Caco-2 (cell line): Measurements from ENCODE around the gene TKTL1. TPM values are rescaled to one million over a fixed set of nuclear protein-coding genes. Genes with fewer than 3 reads are reported as not detected.
A peak's percentile ranks its signal among the peaks of the same experiment; 100 is the strongest.

Experiments
- BruUV-seq: library from RNA; stranded (reverse); fragments of 400-500 nt; replicated peaks from 2 replicates; lab custom pipeline; 2021; lab: Mats Ljungman, UMichigan
- CTCF ChIA-PET: fragments of 300-600 bp; sonication (Branson Sonifier 250); formaldehyde crosslinking; loops from one replicate; lab custom pipeline; 2022; ENCODE audit warnings: antibody characterized with exemption; lab: Charles Lee
- POLR2A ChIA-PET: fragments of 300-600 bp; sonication (Branson Sonifier 250); formaldehyde crosslinking; loops from one replicate; lab custom pipeline; 2022; ENCODE audit warnings: antibody characterized with exemption; lab: Charles Lee
- DNase-seq, 2 experiments: peaks; one replicate each; pipeline versions ENCODE4 v3.0.0 to v3.0.0-alpha.2; 2020 to 2022
- H3K27me3 ChIP-seq: replicated peaks from 2 replicates; pipeline ENCODE4 v1.6.0; 2011; ENCODE audit warnings: low read length; ENCODE audit not compliant: control insufficient read depth, insufficient read depth
- H3K36me3 ChIP-seq: 2 replicates; pipeline ENCODE4 v1.5.1; 2011; ENCODE audit warnings: low read length; ENCODE audit not compliant: control insufficient read depth, insufficient read depth
- H3K4me1 ChIP-seq: fragments of 250-450 bp; sonication (Bioruptor Pico); 2 replicates; pipeline ENCODE4 v1.5.1; 2020; ENCODE audit warnings: mild to moderate bottlenecking
- H3K4me3 ChIP-seq: 2 replicates; pipeline ENCODE4 v1.5.1; 2011; ENCODE audit warnings: low read depth, mild to moderate bottlenecking, control low read depth, low read length
- H3K9me3 ChIP-seq: fragments of 250-450 bp; sonication (Bioruptor Pico); 2 replicates; pipeline ENCODE4 v1.5.1; 2020; ENCODE audit warnings: mild to moderate bottlenecking, moderate library complexity
- H3K27ac Mint-ChIP-seq: one replicate; pipeline ENCODE4 v1.8.0; 2022; ENCODE audit warnings: mixed read lengths; ENCODE audit not compliant: unreplicated experiment
- H3K27me3 Mint-ChIP-seq: one replicate; pipeline ENCODE4 v1.8.0; 2022; ENCODE audit warnings: mixed read lengths; ENCODE audit not compliant: insufficient read depth, unreplicated experiment
- H3K36me3 Mint-ChIP-seq: one replicate; pipeline ENCODE4 v1.8.0; 2022; ENCODE audit warnings: mild to moderate bottlenecking, mixed read lengths; ENCODE audit not compliant: insufficient read depth, unreplicated experiment
- H3K4me1 Mint-ChIP-seq: one replicate; pipeline ENCODE4 v1.8.0; 2022; ENCODE audit warnings: low read depth, mixed read lengths; ENCODE audit not compliant: unreplicated experiment
- H3K4me3 Mint-ChIP-seq: one replicate; pipeline ENCODE4 v1.8.0; 2022; ENCODE audit warnings: mild to moderate bottlenecking, moderate library complexity, mixed read lengths; ENCODE audit not compliant: unreplicated experiment
- H3K9me3 Mint-ChIP-seq: one replicate; pipeline ENCODE4 v1.8.0; 2022; ENCODE audit warnings: mixed read lengths; ENCODE audit not compliant: unreplicated experiment
- intact Hi-C: fragments of 100-400 bp; cut with micrococcal nuclease; formaldehyde crosslinking; loops from one replicate; pipeline ENCODE4 v1.10.0; 2022; ENCODE audit not compliant: unreplicated experiment
- total RNA-seq: library from RNA; stranded (reverse); gene quantifications from 2 replicates; pipeline ENCODE4 v1.2.3, GENCODE V29; 2022
- TF ChIP-seq, protein P1 (sequence below), 2 experiments: fragments of 200-600 bp in 1 of 2; IDR thresholded peaks; 1 replicate in 1 of 2; 2 replicates in 1 of 2; pipeline versions ENCODE4 v1.5.1 to v1.8.0; 2011 to 2022; ENCODE audit warnings: antibody characterized with exemption in 1 of 2, control low read depth in 1 of 2, inconsistent platforms in 1 of 2, low read depth in 1 of 2, low read length in 1 of 2, mild to moderate bottlenecking in 1 of 2, moderate library complexity in 1 of 2; ENCODE audit not compliant: insufficient read depth in 1 of 2, severe bottlenecking in 1 of 2, unreplicated experiment in 1 of 2

Gene TKTL1
- total RNA-seq, 1 experiment from 2014 or later, result not detected

DNA sequence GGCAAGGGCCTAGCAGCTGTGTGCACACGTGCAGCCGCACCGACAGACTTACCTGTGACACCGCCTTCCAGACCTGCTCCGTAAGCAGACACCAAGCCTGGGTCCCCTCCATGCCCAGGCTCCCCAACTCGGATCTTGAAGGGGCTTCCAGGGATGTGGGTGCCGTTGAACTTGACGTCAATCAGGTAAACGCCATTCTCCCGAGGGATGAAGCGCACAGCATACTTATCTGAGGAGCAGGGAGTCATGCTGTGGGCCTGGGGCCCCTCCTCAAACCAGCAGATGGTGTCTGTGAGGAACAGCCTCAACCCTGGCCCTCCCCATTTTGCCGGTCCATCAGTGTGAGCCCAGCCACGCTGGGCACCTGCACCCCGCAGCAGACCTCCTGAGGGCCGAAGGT, 54.4 kb downstream of the TKTL1 start:
- Mint-ChIP-seq H3K27me3 (no peaks in the 10 kb centered on the region), H3K27ac (no peak overlapping the region), H3K4me3 (no peak overlapping the region), H3K9me3 (no peaks in the 10 kb centered on the region), H3K4me1 (no peaks in the 10 kb centered on the region), H3K36me3 (peaks cover 75% of the 10 kb centered on the region)
- Histone ChIP-seq H3K4me1 (no peaks in the 10 kb centered on the region), H3K4me3 (no peak overlapping the region), H3K36me3 (peaks cover 2% of the 10 kb centered on the region), H3K27me3 (no peaks in the 10 kb centered on the region), H3K9me3 (no peaks in the 10 kb centered on the region)
- DNase-seq, result peak in 1 of 2 experiments; percentile 22
- TF ChIP-seq, protein P1, sequence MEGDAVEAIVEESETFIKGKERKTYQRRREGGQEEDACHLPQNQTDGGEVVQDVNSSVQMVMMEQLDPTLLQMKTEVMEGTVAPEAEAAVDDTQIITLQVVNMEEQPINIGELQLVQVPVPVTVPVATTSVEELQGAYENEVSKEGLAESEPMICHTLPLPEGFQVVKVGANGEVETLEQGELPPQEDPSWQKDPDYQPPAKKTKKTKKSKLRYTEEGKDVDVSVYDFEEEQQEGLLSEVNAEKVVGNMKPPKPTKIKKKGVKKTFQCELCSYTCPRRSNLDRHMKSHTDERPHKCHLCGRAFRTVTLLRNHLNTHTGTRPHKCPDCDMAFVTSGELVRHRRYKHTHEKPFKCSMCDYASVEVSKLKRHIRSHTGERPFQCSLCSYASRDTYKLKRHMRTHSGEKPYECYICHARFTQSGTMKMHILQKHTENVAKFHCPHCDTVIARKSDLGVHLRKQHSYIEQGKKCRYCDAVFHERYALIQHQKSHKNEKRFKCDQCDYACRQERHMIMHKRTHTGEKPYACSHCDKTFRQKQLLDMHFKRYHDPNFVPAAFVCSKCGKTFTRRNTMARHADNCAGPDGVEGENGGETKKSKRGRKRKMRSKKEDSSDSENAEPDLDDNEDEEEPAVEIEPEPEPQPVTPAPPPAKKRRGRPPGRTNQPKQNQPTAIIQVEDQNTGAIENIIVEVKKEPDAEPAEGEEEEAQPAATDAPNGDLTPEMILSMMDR (IDR thresholded peaks at IDR 0.05; ENCODE audit: insufficient read depth in 1 of 2, low read depth in 1 of 2, low read length in 1 of 2, severe bottlenecking in 1 of 2, unreplicated experiment in 1 of 2), result no peak
- BruUV-seq, result no TSS peak
- ChIA-PET POLR2A (no interaction called here), CTCF (no interaction called here)
- intact Hi-C loops, result no loop called here

DNA sequence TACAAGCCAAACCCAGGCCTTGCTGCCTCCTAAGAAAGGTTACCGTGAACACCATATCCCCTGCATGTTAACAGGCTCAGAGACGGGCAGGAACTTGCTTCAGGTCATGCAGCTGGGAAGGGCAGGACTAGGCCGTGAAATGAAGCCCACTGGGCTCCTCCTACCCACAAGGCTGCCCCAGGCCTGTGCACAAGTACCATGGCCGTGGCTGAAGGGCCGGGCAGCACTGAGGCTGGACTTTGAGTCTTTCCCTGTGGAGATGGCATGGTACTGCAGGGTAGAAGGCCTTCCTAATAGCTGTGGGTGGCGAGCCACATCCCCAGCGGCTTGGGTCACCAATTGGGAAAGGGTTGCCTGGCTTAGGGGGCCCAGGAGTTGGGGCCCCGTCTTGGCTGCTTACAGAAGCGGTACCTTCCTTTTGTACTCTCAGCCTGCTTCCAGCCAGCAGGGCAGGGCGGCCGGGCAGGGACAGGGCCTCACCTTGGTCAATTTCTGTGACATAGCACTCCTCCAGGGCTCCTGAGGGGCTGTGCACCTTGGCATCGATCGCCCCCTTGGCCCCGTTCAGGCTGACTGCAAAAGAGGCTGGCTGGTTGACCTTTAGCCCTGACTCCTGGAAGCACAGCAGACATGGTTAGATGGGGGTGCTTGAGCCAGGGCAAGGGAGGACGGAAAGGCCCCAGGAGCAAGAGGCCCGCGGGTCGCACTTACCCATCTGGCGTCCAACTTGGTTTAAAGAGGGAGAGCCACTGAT, 55.0 kb downstream of the TKTL1 start:
- H3K4me3 Mint-ChIP-seq, result no peak overlapping the region
- Histone ChIP-seq H3K36me3 (peaks cover 2% of the 10 kb centered on the region), H3K4me1 (no peaks in the 10 kb centered on the region), H3K4me3 (no peak overlapping the region), H3K27me3 (no peaks in the 10 kb centered on the region), H3K9me3 (no peaks in the 10 kb centered on the region)
- peaks cover 75% of the 10 kb centered on the region for H3K36me3 Mint-ChIP-seq
- DNase-seq, result no peak
- CTCF ChIA-PET, result no interaction called here
- TF ChIP-seq, protein P1 (IDR thresholded peaks at IDR 0.05; ENCODE audit: insufficient read depth in 1 of 2, low read depth in 1 of 2, low read length in 1 of 2, severe bottlenecking in 1 of 2, unreplicated experiment in 1 of 2), result no peak
- no TSS peak for BruUV-seq
- H3K27ac Mint-ChIP-seq, result no peak overlapping the region
- no peaks in the 10 kb centered on the region for H3K4me1 Mint-ChIP-seq
- no peaks in the 10 kb centered on the region for H3K27me3 Mint-ChIP-seq
- intact Hi-C loops, result no loop called here
- POLR2A ChIA-PET, result no interaction called here
- H3K9me3 Mint-ChIP-seq, result no peaks in the 10 kb centered on the region

DNA sequence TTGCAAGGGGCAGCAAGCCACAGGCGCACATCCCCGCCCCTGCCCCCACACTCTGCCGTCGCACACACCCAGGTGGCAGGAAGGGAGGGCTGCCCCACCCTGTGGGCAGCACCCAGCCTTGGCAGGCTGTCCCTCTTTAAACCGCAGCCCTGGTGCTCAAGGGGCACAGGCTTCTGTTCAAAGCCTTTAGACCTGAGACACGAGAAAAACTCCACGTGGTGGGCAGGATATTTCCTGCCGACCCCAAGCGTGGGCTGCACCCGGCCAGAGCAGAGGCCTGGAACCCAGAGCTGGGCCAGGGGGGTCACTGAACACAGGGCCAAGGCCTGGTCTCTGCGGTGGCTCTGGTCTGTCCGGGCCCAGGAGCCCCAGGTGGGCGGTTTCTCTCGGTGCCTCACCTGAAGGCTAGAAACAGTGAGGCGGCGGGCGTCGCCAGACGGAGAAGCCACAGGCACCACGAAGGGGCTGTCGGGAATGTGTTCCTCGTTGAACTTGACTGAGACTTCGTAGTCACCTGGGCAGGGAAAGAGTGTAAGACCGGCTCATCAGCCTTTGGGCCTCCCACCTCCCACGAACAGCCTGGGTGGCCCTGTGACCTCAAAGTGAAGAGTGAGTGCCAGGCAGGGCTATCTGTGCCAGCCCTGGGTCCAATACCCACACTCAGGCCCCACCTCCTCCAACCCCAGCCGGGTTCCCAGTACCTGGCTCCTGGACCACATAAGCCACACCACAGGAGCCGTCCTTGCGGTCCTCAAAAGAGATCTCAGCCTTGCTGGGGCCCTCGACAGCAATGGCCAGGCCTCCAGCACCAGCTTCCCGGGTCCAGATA, 55.8 kb downstream of the TKTL1 start:
- no peak overlapping the region for H3K4me3 Mint-ChIP-seq
- DNase-seq, result no peak
- BruUV-seq, result no TSS peak
- no peaks in the 10 kb centered on the region for H3K27me3 Mint-ChIP-seq
- H3K36me3 Mint-ChIP-seq, result peaks cover 79% of the 10 kb centered on the region
- intact Hi-C loops, result no loop called here
- POLR2A ChIA-PET, result no interaction called here
- H3K27ac Mint-ChIP-seq, result no peak overlapping the region
- Histone ChIP-seq H3K27me3 (no peaks in the 10 kb centered on the region), H3K36me3 (peaks cover 2% of the 10 kb centered on the region), H3K4me1 (no peaks in the 10 kb centered on the region), H3K4me3 (no peak overlapping the region), H3K9me3 (no peaks in the 10 kb centered on the region)
- TF ChIP-seq, protein P1 (IDR thresholded peaks at IDR 0.05; ENCODE audit: insufficient read depth in 1 of 2, low read depth in 1 of 2, low read length in 1 of 2, severe bottlenecking in 1 of 2, unreplicated experiment in 1 of 2), result no peak
- CTCF ChIA-PET, result no interaction called here
- H3K9me3 Mint-ChIP-seq, result no peaks in the 10 kb centered on the region
- H3K4me1 Mint-ChIP-seq, result no peaks in the 10 kb centered on the region
